Measurements from ENCODE around the gene SLC27A3. TPM values are rescaled to one million over a fixed set of nuclear protein-coding genes. Genes with fewer than 3 reads are reported as not detected.

The SLC27A3 gene
- polyA plus RNA-seq, 5 donors, result 33.3 to 47.9 (median 41.6) TPM

DNA sequence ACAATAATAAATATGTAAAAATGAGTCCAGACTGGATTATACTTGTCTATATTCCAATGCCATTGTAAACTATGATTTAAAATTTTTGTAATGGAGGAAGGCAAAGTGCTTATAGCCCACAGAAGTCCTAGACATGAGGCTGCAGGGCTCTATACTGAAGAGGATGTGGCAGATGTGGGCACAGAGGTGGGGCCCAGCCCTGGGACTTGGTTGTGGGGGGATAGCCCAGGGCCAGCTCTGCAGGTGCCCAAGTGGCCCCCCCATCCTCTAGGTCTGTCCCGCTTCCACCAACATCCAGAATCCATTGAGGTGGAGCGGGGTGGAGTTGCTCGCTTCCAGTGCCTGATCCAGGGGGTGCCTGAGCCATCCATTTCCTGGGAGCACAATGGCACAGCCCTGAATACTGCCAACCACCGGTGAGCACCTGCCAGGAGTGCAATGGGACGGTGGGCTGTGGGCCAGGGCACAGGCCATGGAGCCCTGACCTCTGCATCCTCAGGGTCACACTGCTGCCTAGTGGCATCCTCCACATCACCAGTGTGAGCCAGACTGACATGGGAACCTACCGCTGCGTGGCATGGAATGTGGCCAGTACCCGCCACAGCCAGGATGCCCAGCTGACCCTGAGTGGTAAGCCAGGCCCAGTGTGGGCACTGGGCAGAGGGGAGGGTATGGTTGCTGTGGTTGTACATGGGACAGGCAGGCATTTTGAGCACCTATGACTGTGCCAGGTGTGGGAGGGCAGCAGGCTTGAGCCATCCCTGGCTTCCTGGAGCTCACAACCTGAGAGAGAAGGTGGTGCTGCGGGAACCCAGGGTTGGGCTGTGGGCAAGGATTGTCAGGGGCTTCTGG, 21.0 kb downstream of the SLC27A3 start:
- DNase-seq, result no peak

GRCh38 chr1:153796786-153797659, 21.8 kb downstream of the SLC27A3 start:
- DNase-seq, result peak in 1 of 2 donors; percentile 40

DNA sequence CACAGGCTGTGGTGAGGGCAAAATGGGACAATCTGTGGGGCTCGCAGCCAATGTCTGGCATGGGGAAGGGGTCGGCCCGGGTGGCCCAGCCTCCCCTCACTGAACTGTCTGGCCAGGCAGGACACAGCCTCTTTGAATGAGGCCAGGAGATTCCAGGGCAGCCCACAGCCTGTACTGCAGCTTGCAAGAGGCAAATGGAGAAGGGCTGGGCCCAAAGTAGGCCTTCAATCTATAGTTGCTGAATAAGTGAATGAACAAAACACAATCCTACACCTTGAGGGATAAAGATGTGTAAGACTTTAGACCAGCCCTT, 23.2 kb downstream of the SLC27A3 start:
- DNase-seq, result no peak

GRCh38 chr1:153799016-153799415, 23.8 kb downstream of the SLC27A3 start:
- no peak for DNase-seq

DNA sequence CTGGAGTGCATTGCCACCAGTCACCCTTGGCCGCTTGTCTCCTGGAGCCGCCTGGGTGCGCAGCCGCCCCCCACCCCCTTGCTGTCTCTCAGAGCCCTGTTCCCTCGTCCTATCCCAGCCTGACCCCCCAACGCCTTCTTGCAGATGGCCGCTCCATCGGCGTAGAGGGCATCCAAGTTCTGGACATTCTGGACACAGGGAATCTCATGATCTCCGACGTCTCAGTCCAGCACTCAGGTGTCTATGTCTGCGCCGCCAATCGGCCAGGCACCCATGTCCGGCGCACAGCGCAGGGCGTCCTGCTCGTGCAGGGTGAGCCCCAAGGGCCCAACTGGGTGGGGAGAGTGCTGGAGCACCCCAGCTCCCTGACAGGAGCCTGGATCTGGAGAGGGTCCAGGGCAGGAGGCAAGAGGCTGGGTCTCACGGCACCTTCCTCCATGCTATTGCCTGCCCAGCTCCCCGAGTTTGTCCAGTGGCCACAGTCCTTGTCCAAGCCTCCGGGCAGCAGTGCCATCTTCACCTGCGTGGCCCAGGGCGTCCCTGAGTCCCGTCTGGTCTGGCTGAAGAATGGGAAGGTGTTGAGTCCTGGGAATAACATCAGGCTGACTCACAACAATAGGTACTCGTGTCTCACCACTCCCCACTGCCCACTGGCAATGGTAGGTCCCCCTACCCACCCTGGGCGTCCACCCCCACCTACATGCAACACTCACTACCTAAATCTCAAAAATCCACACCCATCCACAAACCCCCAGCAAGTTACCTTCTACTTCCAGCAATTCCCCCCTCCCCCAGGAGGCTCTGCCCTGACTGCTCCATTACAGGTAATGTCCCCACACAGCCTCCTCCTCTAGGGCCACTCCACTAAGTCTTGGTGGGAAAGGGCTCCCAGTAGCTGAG, 24.6 kb downstream of the SLC27A3 start:
- no peak for DNase-seq

DNA sequence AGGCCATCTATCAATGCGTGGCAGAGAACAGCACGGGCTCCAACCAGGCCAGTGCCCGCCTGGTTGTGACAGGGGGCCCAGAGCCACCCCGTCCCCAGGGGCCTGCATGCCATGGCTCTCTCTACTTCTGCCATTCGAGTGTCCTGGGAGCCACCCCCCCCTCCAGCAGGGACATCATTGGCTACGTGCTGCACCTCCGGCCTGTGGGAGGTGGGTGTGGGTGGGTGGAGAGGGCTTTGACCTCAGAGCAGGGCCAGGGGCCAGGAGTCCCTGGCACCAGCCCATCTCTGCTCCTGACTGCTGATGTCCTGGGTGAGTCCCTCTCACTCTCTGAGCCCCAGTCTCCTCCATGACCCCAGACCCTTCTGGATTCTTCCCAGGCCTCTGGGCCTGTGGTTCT, 25.3 kb downstream of the SLC27A3 start:
- no peak for DNase-seq

- no peak for DNase-seq
Observed at GRCh38 chr1:153801028-153801625, 25.9 kb downstream of the SLC27A3 start.

DNA sequence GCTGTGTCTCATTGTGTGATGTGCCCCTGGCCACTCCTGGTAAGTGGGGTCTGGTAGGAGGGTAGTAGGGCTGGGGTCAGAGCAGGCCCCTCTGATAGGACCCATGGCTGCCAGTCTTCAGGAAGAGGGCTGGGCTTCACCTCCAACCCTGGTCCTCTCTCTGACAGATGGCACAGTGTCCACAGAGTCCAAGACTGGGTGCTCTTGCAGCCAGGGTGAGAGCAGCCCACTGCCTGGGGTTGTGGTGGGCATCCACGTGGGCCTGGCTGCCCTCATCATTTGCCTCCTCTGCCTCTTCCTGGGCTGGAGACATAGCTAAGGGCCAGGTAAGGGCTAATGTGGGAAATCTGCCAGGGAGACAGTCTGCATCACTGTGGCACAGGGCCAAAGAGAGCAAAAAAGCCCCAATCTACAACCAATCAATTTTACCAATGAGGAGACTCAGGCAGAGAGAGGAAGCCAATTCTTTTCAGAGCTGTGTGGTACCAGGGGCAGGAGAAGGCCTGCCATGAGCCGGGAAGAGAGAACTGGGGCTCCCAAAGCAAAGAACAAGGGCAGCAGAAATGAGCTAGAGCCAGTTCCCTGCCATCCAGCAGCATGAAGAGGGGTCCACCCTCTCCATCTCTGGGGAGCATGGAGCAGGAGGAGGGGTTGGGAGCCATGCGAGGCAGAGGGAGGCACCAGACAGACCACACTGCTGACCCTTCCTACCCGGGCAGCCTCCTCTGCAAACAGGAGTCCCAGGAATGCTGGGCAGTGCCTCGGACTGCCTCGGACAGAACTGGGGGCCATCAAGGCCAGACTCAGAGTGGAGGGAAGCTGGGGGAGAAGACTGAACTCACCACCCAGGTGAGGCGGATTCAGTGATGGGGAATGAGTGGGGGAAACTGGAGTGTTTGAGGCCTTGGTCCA, 26.8 kb downstream of the SLC27A3 start:
- DNase-seq, result no peak

GRCh38 chr1:153803470-153804056, 28.4 kb downstream of the SLC27A3 start:
- DNase-seq, result no peak

- no peak for DNase-seq
Observed at GRCh38 chr1:153804112-153804511, 28.9 kb downstream of the SLC27A3 start.

GRCh38 chr1:153805042-153805745, 30.0 kb downstream of the SLC27A3 start:
- no peak for DNase-seq

DNA sequence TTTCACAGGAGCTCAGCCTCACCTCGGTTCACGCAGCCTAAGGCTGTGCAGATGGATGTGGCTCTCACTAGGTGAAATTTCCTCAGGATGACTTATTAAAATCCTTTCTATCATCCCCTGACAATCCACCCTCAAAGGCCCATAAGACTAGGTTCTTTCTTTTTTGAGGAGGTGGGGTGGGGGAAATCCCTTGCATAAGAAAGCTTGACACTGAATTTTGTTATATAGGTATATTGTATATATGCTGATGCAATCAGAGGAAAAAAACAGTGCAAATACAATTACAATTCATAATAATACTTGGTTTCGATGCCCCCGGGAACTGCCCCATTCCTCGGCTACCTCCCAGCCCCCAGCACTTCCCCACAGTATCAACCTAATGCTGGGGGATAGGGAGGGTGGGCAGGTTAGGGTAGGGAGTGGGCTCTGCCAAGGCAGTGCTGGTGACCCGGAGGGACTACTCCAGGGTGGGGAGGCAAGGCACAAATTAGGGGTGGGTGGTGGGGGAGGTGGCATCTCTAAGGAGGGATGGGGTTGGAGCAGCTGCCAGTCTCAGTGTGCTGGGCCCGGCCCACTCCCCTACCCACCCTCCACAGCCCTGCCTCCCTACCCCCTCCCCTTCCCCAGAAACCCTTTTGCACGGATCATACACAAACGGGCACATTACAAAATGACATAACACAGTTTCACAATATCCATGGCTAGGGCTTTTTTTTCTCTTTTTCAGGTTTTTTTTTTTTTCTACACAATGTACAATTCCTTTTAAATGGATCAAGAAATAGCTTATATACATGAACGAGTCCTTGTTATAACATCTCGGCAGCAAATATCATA, 30.9 kb downstream of the SLC27A3 start:
- no peak for DNase-seq

DNA sequence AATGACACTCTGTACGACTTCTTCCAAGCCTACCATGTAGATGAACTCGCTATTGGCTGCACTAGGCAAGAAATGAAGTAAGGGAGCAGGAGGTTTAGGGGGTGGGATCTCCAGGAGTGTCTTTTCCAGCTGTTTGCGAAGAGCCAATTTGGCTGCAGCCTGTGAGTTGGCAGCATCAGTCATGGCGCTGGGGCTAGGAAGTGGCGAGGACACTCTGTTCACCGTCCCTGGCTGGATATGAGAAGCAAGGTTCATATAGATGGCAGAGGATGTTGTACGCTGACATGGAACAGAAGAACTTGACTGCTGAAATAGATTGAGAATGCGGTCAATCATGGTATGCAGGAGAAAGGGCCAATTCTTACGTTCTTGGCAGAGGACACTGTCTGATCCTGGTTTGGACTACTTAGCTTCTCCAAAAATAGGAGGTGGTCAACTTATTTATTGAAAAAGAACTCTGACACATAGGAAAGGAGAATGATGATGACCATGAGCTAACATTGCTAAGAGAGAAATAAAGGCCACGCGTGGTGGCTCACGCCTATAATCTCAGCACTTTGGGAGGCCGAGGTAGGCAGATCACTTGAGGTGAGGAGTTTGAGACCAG, 41.2 kb downstream of the SLC27A3 start:
- no peak for DNase-seq

GRCh38 chr1:153818876-153819275, 43.7 kb downstream of the SLC27A3 start:
- DNase-seq, result no peak

GRCh38 chr1:153827168-153827964, 52.2 kb downstream of the SLC27A3 start:
- DNase-seq, result no peak

Measured in right lung (tissue), 5 donors.